GM12878 (cell line): ENCODE results near the gene JHY. TPM values are rescaled to one million over a fixed set of nuclear protein-coding genes. Genes with fewer than 3 reads are reported as not detected.

ENCODE experiments used
- ATAC-seq: fragments of 200-7000 bp; cut with Tn5 transposase; 3 replicates; pipeline ENCODE4 v1.9.1; 2020; ENCODE audit warnings: mild to moderate bottlenecking, moderate library complexity
- BruUV-seq: library from RNA; stranded (reverse); fragments of 400-500 nt; replicated peaks from 2 replicates; lab custom pipeline; 2021; lab: Mats Ljungman, UMichigan
- CTCF ChIA-PET: fragments of 300-600 bp; sonication (Branson Sonifier 250); formaldehyde crosslinking; extraction: SDS; loops from one replicate; lab custom pipeline; 2021; ENCODE audit warnings: inconsistent platforms; lab: Yijun Ruan, JAX
- POLR2A ChIA-PET: fragments of 350-600 bp; formaldehyde crosslinking; extraction: SDS; loops from one replicate; lab custom pipeline; 2021; ENCODE audit warnings: inconsistent platforms; lab: Charles Lee
- RAD21 ChIA-PET: fragments of 300-600 bp; sonication (Branson Sonifier 250); formaldehyde crosslinking; loops from one replicate; lab custom pipeline; 2023; ENCODE audit warnings: antibody characterized with exemption; ENCODE audit not compliant: unreplicated experiment; lab: Charles Lee
- SMC1A ChIA-PET: fragments of 300-600 bp; sonication (Branson Sonifier 250); formaldehyde crosslinking; loops from one replicate; lab custom pipeline; 2023; ENCODE audit not compliant: unreplicated experiment, uncharacterized antibody; lab: Charles Lee
- DNase-seq: peaks from one replicate; pipeline ENCODE4 v3.0.0-alpha.2; 2011; ENCODE audit warnings: low read depth, low spot score
- FAIRE-seq: peaks from 3 replicates; lab custom pipeline; 2011; peaks lifted over from hg19 to GRCh38; lab: Jason Lieb, UNC
- H2AFZ ChIP-seq: 2 replicates; pipeline ENCODE4 v1.6.0; 2011; ENCODE audit warnings: low read depth, low read length, control low read depth; ENCODE audit not compliant: control insufficient read depth
- H3K27ac ChIP-seq: 2 replicates; pipeline ENCODE4 v1.5.1; 2011; ENCODE audit warnings: control low read depth; ENCODE audit not compliant: control insufficient read depth, insufficient read depth
- H3K27me3 ChIP-seq, 2 experiments: replicated peaks in 1 of 2; 2 replicates each; pipeline versions ENCODE4 v1.6.0 to v1.6.1; 2011; ENCODE audit warnings: low read length in 1 of 2; ENCODE audit not compliant: control insufficient read depth in 2 of 2, insufficient read depth in 2 of 2
- H3K36me3 ChIP-seq, 2 experiments: 2 replicates each; pipeline ENCODE4 v1.5.1; 2011; ENCODE audit warnings: low read length in 1 of 2; ENCODE audit not compliant: control insufficient read depth in 2 of 2, insufficient read depth in 2 of 2
- H3K4me1 ChIP-seq: 2 replicates; pipeline ENCODE4 v1.6.1; 2011; ENCODE audit warnings: mild to moderate bottlenecking, low read length, moderate library complexity, mixed read lengths; ENCODE audit not compliant: control insufficient read depth, insufficient read depth
- H3K4me2 ChIP-seq: 2 replicates; pipeline ENCODE4 v1.6.0; 2011; ENCODE audit warnings: control low read depth; ENCODE audit not compliant: control insufficient read depth, insufficient read depth
- H3K4me3 ChIP-seq: fragments of 200-600 bp; sonication (generic); 2 replicates; pipeline ENCODE4 v1.5.1; 2016
- H3K79me2 ChIP-seq: 2 replicates; pipeline ENCODE4 v1.6.0; 2011; ENCODE audit warnings: low read length; ENCODE audit not compliant: control insufficient read depth, insufficient read depth
- H3K9ac ChIP-seq: 2 replicates; pipeline ENCODE4 v1.8.0; 2011; ENCODE audit warnings: low read length, control low read depth, mixed read lengths; ENCODE audit not compliant: control insufficient read depth, insufficient read depth
- H3K9me3 ChIP-seq: replicated peaks from 3 replicates; pipeline ENCODE4 v1.5.1; 2011; ENCODE audit warnings: mild to moderate bottlenecking, low read length; ENCODE audit not compliant: control insufficient read depth, insufficient read depth
- H4K20me1 ChIP-seq: 2 replicates; pipeline ENCODE4 v1.6.0; 2011; ENCODE audit not compliant: control insufficient read depth, insufficient read depth
- CBFB ChIP-seq: IDR thresholded peaks from 2 replicates; pipeline ENCODE4 v1.6.1; 2016; ENCODE audit warnings: antibody characterized with exemption, low read depth
- HCFC1 ChIP-seq: fragments of 150-350 bp; IDR thresholded peaks from 2 replicates; pipeline ENCODE4 v1.6.1; 2014; ENCODE audit warnings: low read length
- JUND ChIP-seq: IDR thresholded peaks from 2 replicates; pipeline ENCODE4 v1.6.1; 2012; ENCODE audit warnings: low read depth, mild to moderate bottlenecking, low read length, improper control_type of control experiment, moderate library complexity
- MEF2A ChIP-seq: IDR thresholded peaks from 2 replicates; pipeline ENCODE4 v1.6.1; 2011; ENCODE audit warnings: low read depth, mild to moderate bottlenecking, low read length, moderate library complexity; ENCODE audit not compliant: insufficient read depth
- NFIC ChIP-seq: IDR thresholded peaks from 2 replicates; pipeline ENCODE4 v1.6.1; 2012; ENCODE audit warnings: low read depth, mild to moderate bottlenecking, inconsistent platforms, low read length, moderate library complexity
- PRDM15 ChIP-seq: fragments of 450-650 bp; formaldehyde crosslinking; IDR thresholded peaks from 2 replicates; pipeline ENCODE4 v1.4.0; 2020; ENCODE audit warnings: mild to moderate bottlenecking, moderate library complexity
- RELB ChIP-seq: fragments of 450-650 bp; IDR thresholded peaks from 2 replicates; pipeline ENCODE4 v1.6.1; 2017; ENCODE audit warnings: low read depth, mild to moderate bottlenecking, moderate library complexity
- SIN3A ChIP-seq: IDR thresholded peaks from 2 replicates; pipeline ENCODE4 v1.6.1; 2012; ENCODE audit warnings: low read depth, low read length, improper control_type of control experiment
- STAT1 ChIP-seq: fragments of 450-650 bp; conservative IDR thresholded peaks from 2 replicates; pipeline ENCODE4 v1.6.1; 2014; ENCODE audit warnings: antibody characterized with exemption, mild to moderate bottlenecking
- WGBS: methylation state at CpG from one replicate; pipeline ENCODE4 v1.1.6; 2016; ENCODE audit warnings: low lambda C conversion rate; ENCODE audit not compliant: insufficient replicate concordance, insufficient coverage; ENCODE audit errors: missing lambda C conversion rate; 5-methylcytosine and 5-hydroxymethylcytosine counted together
- in situ Hi-C: fragments of 300-500 bp; cut with MboI; formaldehyde crosslinking; loops from 9 replicates; pipeline ENCODE4 v1.14.3; 2018; ENCODE audit warnings: mixed read lengths
- intact Hi-C: fragments of 100-400 bp; cut with micrococcal nuclease; formaldehyde crosslinking; loops from one replicate; pipeline ENCODE4 v1.14.2; 2022; ENCODE audit not compliant: unreplicated experiment
- polyA plus RNA-seq, 11 experiments: library from polyadenylated mRNA; depleted of rRNA in 4 of 11; unstranded in 6 of 11; stranded (reverse) in 5 of 11; fragments of >200 nt; fragmentation: Nextera tagmentation in 4 of 11; fragmentation: Illumina TruSeq in 1 of 11; extraction: Ambion mirVana in 4 of 11; extraction: Trizol in 1 of 11; gene quantifications; 1 replicate in 1 of 11; 2 replicates in 10 of 11; pipeline versions ENCODE4 v1.2.1 to v1.2.3, GENCODE V29; 2011 to 2016; ENCODE audit warnings: inconsistent platforms in 2 of 11, missing spikeins in 2 of 11, low read depth in 1 of 11
- total RNA-seq, 4 experiments: library from RNA; depleted of rRNA in 3 of 4; stranded (reverse); fragments of >200 nt in 3 of 4; fragmentation: Illumina TruSeq in 1 of 4; extraction: Trizol in 1 of 4; gene quantifications; 2 replicates each; pipeline versions ENCODE4 v1.2.1 to v1.2.3, GENCODE V29; 2013 to 2021

The JHY gene
- total and polyA plus RNA-seq, 10 of the 15 experiments (the other 5 are each of a cell fraction or from before 2014, with no cell fraction given): 0.90 to 7.1 (median 5.5) TPM

DNA sequence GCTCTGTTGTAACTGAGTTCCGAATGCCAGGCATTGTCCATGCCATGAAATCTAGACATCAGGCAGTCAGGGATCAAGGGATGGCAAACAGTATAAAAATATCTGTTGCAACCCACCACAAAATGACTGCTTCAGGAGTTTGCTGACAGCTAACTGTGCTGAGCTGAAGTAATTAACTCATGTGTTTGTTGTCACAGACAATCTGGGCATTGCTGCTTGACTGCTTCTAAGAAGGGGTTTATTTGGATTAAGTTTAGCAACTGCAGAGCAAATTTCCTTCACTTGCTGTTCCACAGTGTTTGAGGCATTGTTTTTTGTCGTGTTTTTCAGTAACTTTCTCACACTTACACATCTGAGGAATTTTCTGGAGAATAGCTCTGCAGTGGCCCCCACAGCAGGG, 68.7 kb downstream of the JHY start:
- SMC1A ChIA-PET: interaction anchor here (0.6 to 1.8 kb wide), 5 partner anchors 10 to 87 kb away, joined by 3 to 4 read pairs (median 4); no protein-coding TSS in a partner anchor
- Histone ChIP-seq H3K9me3 (no peaks in the 10 kb centered on the region; the same call in 2 of the 3 replicates), H3K4me1 (peaks cover 3% of the 10 kb centered on the region), H3K79me2 (no peaks in the 10 kb centered on the region), H3K36me3 (no peaks in the 10 kb centered on the region; a peak in 1 of 4 replicates), H3K27ac (no peak overlapping the region), H2AFZ (no peak overlapping the region), H3K4me2 (no peak overlapping the region), H3K27me3 (no peaks in the 10 kb centered on the region), H3K4me3 (no peak overlapping the region), H3K9ac (no peak overlapping the region), H4K20me1 (no peaks in the 10 kb centered on the region)
- WGBS: 38% methylated on average over 2 of the region's 2 CpGs
- RAD21 ChIA-PET: interaction anchor here (0.7 kb wide), 1 partner anchor 39 kb away, joined by 3 read pairs; no protein-coding TSS in a partner anchor
- POLR2A ChIA-PET: no interaction called here
- ATAC-seq: no peak
- TF ChIP-seq RELB: no peak
- no peak for TF ChIP-seq SIN3A
- no peak for TF ChIP-seq CBFB
- TF ChIP-seq MEF2A: no peak
- no TSS peak for BruUV-seq
- intact Hi-C loops (no loop called here), in situ Hi-C loops (no loop called here)
- no peak for DNase-seq
- no peak for FAIRE-seq
- CTCF ChIA-PET: interaction anchor here (0.6 to 2.3 kb wide), 4 partner anchors 70 to 87 kb away, joined by 3 to 8 read pairs (median 3); no protein-coding TSS in a partner anchor

GRCh38 chr11:122954455-122954854, 71.9 kb downstream of the JHY start:
- no peak overlapping the region for H3K27ac ChIP-seq
- H3K9me3 ChIP-seq: no peaks in the 10 kb centered on the region; the same call in 2 of the 3 replicates
- in situ Hi-C loops (no loop called here), intact Hi-C loops (no loop called here)
- H3K4me1 ChIP-seq: peaks cover 2% of the 10 kb centered on the region; the same call in 1 of the 2 replicates
- WGBS: 64% methylated on average over 4 of the region's 4 CpGs
- ChIA-PET POLR2A (interaction anchor here (0.5 kb wide), 1 partner anchor 97 kb away, joined by 6 read pairs; no protein-coding TSS in a partner anchor), CTCF (no interaction called here), RAD21 (no interaction called here), SMC1A (no interaction called here)
- no peaks in the 10 kb centered on the region for H4K20me1 ChIP-seq
- no peak for DNase-seq
- H3K36me3 ChIP-seq: no peaks in the 10 kb centered on the region
- no TSS peak for BruUV-seq
- H2AFZ ChIP-seq: no peak overlapping the region
- no peak for FAIRE-seq
- H3K4me2 ChIP-seq: no peak overlapping the region
- H3K79me2 ChIP-seq: no peaks in the 10 kb centered on the region
- ATAC-seq: no peak
- no peak for TF ChIP-seq JUND
- TF ChIP-seq HCFC1: no peak
- TF ChIP-seq NFIC: no peak
- no peak for TF ChIP-seq STAT1
- no peak for TF ChIP-seq PRDM15 (CRISPR knock-in tag)
- H3K9ac ChIP-seq: no peak overlapping the region
- H3K27me3 ChIP-seq: no peaks in the 10 kb centered on the region
- H3K4me3 ChIP-seq: no peak overlapping the region
